GM19324 (cell line): Measurements from ENCODE around the gene HSBP1.
A peak's percentile ranks its signal among the peaks of the same experiment; 100 is the strongest.

Experiments used
- ATAC-seq: cut with Tn5 transposase; IDR thresholded peaks from one replicate; pipeline ENCODE4 v1.9.1; 2021; ENCODE audit warnings: mild to moderate bottlenecking, moderate library complexity; ENCODE audit not compliant: unreplicated experiment, low FRiP score

HSBP1 gene

DNA sequence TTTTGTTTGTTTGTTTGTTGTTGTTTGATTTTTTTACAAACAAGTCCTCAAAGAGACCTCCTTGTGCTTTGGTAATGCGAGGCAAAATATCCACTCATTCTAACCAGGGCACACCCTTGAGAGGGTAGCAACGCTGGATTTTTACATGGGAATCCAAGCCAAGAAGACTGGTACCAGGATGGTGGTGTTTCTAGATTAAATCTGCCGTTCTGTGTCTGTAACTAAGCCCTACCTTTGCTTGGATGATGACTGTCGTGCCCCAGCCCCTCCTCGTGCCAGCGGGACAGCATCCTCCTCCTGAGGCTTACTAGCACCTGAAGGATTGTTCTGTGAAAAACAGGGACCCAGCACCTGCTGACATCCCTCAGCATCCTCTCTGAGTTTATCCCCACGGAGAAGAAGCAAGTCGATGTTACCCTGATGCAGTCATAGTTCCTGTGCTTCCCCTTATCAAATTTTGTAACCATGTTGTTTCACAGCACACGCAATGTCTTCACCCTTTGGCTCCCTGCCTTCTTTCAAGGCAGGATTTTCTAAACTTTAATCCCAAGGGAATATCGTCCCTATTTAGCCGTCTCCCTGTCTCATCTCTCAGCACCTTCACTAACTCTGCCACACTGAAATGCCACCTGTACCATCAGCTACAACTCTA lies 5.1 kb upstream of the HSBP1 start:
- no peak for ATAC-seq

- ATAC-seq, result no peak
Measured at GRCh38 chr16:83803811-83804210, 4.0 kb upstream of the HSBP1 start.

- ATAC-seq, result no peak
Measured at GRCh38 chr16:83804366-83804765, 3.4 kb upstream of the HSBP1 start.

- no peak for ATAC-seq
Measured at GRCh38 chr16:83806036-83806435, 1.7 kb upstream of the HSBP1 start.

DNA sequence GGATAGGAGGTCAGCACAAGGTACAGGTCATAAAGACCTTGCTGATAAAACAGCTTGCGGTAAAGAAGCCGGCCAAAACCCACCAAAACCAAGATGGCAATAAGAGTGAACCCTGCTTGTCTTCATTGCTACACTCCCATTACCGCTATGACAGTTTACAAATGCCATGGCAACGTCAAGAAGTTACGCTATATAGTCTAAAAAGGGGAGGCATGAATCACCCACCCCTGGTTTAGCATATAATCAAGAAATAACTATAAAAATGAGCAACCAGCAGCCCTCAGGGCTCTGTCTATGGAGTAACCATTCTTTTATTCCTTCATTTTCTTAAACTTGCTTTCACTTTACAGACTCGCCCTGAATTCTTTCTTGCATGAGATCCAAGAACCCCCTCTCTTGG lies 1.0 kb upstream of the HSBP1 start:
- ATAC-seq, result no peak

GRCh38 chr16:83807327-83807709 lies 460 bp upstream of the HSBP1 start:
- peak; percentile 14 for ATAC-seq

DNA sequence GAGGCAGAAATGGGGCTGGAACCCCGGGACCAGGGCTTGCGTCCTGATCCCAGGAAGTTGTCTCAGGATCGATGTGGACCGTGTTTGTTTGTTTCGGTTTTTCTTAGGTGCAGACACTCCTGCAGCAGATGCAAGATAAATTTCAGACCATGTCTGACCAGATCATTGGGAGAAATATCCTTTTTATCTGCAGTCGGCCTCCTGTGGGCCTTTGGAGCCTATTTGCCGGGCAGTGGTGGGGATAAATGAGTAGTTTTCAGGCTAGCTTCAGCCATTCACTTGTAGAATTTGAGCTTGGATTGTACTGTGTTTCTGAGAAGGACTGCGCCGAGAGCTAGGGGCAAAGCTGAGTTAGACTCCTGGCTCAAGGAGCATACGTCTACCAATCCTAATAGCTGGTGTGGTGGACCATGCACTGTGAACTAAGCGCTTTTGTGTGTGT lies 816 bp downstream of the HSBP1 start:
- ATAC-seq, result peak; percentile 10

- ATAC-seq, result no peak
Measured at GRCh38 chr16:83809092-83809491, 1.3 kb downstream of the HSBP1 start.

- no peak for ATAC-seq
Measured at GRCh38 chr16:83810901-83811300, 3.1 kb downstream of the HSBP1 start.

DNA sequence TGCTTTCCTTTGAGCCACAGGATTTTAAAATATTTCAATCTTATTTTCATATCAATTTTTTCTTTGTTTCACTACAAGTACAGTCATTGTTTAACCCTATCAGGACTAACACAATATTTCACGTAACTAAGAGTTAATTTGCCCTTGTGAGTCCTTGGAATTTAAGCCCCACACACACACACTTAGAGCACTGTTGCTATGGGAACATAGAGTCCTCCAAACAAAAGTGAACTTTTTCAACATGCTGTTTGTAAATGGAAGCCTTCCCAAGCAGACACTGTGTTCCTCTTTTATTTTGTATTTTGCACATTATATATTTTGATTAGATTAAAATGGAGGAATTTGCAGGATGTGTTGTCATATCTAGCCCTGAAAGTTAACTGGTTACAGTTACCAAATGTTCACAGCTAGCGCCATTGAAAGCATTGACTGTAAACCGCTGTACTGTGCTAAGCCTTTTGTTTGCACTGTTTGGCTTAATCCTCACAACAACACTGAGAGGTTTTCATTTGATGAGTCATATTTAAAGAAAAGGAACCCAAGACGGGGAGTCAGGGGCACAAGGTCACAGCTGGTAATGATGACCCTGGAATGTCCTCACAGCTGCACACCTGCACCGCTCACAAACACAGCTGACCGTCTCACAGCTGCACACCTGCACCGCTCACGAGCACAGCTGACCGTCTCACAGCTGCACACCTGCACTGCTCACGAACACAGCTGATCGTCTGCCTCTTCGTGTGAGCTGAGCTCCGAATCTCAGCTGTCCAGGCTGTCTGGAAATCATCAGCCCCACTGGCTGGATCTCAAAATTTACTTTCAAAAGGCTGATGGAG lies 6.3 kb downstream of the HSBP1 start:
- ATAC-seq, result peak; percentile 85

DNA sequence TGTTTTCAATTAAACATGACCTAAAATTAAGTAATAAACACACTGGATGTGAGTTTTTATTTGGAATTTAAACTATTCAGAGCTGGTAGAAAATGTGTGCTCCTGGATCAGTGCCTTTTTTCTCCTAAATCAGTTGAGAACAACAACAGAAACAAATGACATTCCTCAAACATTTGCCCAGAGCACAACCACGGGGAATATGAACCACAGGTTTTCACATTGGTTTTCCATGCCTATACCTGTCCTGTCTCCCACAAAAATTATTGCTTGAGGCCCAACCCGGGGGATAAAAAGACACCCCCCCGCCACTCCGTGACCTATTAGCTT lies 6.8 kb downstream of the HSBP1 start:
- ATAC-seq, result no peak

DNA sequence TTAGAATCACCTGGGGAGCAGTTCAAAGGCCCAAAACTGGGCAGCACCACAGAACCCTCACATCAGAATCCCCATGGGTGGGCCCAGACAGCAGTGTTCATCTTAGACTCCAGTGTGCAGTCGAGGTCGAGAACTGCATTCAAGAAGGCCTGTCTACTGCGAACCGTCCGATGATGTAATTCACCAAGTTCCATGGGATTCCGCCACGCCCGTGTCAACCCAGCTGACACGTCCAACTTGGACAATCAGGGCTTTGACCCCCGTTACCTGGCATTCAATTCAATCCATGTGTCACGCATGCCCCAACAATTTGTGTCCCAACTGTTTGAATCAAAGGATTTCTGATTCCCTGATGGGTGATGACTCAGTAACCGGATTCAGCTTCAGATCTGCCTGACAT lies 9.2 kb downstream of the HSBP1 start:
- no peak for ATAC-seq

DNA sequence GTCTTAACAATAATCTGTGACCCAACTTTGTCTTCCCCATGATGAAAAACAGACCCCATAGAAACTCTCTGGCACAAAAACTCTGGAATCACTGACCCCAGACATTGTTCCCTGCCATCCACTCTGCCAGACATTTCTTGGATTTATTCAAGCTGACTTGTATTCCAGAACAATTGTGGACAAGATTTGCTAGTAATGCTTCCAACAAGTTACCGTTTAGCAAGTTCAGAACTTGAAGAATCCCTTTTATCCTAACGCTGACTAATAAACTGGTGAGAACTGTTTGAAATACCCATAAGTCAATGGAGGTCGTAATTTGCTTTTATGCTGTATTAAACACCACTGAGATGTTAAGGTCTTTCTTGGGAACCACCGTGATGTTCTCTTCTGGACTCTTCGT lies 10.5 kb downstream of the HSBP1 start:
- ATAC-seq, result no peak

- no peak for ATAC-seq
Measured at GRCh38 chr16:83819361-83819760, 11.6 kb downstream of the HSBP1 start.

DNA sequence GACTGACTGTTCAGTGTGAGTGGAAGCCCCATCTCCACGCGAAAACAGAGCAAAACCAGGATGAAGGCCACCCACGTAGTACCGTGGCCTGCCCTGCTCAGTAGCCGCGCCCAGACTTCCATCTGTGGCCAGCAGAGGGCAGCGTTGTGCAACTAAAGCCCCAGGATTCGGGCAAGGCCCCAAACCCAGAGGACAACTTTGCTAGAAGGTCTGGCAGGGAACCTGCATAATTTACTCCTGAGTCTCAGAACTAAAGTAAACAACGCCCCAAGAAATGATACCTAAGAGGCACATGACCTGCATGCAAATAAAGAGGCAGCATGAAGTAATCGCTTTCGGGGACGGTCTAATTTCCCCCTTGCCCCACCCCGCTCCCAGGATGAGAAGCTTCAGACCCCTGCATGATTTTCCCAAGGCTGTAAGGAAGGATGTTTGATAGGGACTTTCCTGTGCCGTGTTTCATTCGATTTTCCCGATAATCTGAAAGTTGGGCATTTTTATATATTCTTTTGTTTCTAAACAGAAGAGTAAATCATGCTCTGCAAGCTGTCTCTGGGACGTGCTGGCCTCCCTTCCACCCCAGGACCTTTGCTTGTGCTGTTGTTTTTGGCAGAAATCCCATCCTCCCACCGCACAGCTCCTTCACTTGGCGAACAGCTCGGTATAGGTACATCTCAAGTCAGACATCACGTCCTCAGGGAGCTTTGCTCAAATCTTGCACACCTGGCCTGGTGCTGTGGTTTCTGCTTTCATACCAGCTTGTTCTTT lies 18.6 kb downstream of the HSBP1 start:
- peak; percentile 76 for ATAC-seq

DNA sequence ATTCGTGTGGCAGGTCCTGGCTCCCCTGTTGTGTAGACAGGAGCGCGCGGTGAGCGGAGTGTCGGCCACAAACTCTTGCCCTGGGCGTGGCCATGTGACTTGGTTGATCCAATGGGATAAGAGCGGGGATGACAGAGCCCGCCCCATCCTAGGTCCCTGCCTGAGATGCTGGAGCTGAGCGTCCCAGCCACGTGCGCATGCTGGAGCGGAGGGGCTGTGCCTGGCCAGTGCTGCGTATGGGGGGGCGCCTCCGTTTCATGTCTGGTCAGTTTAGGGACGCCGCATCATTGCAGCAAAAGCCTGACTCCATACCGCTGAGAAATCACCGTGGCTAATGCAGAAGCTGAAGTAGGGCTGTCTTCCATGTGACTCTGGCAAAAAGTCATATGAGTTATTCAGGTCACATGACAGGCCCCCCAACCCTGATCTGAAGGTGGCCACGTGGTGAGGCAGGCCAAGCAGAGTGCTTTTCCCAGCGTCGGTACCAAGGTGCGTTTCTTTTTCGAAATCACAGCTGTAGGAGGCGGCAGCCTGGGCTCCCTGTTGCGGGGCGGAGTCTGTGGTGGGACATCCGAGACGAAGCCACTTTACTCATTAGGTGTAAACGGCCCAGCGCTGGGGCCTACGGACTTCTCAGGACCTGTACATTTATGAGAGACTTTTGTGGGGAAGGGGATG lies 22.5 kb downstream of the HSBP1 start:
- ATAC-seq, result no peak

GRCh38 chr16:83830769-83831455 lies 23.1 kb downstream of the HSBP1 start:
- ATAC-seq, result no peak

GRCh38 chr16:83831456-83831987 lies 23.7 kb downstream of the HSBP1 start:
- ATAC-seq, result no peak

GRCh38 chr16:83833921-83834320 lies 26.1 kb downstream of the HSBP1 start:
- no peak for ATAC-seq
